Activated naive CD4-positive, alpha-beta T cell treated with anti-CD3 and anti-CD28 coated beads, Interleukin-2, amount 10 ng/mL, durations not matched to agents 7 days and 5 days (primary cell): Measurements from ENCODE around the gene PATE3.

Source experiments
- CTCF ChIA-PET: fragments of 350-600 bp; sonication (Branson Sonifier 250); formaldehyde crosslinking; loops from one replicate; lab custom pipeline; 2021; ENCODE audit warnings: antibody characterized with exemption; lab: Charles Lee
- DNase-seq: peaks from one replicate; pipeline ENCODE4 v3.0.0-alpha.2; 2020
- H3K27ac Mint-ChIP-seq: one replicate; pipeline ENCODE4 v1.8.0; 2021; ENCODE audit warnings: mild to moderate bottlenecking, moderate library complexity, mixed read lengths
- H3K27me3 Mint-ChIP-seq: one replicate; pipeline ENCODE4 v1.8.0; 2021; ENCODE audit warnings: mild to moderate bottlenecking, mixed read lengths
- H3K36me3 Mint-ChIP-seq: one replicate; pipeline ENCODE4 v1.8.0; 2021; ENCODE audit warnings: mixed read lengths
- H3K4me1 Mint-ChIP-seq: one replicate; pipeline ENCODE4 v1.8.0; 2021; ENCODE audit warnings: mixed read lengths
- H3K4me3 Mint-ChIP-seq: one replicate; pipeline ENCODE4 v1.8.0; 2021; ENCODE audit warnings: mild to moderate bottlenecking, moderate library complexity, mixed read lengths
- H3K9me3 Mint-ChIP-seq: one replicate; pipeline ENCODE4 v1.8.0; 2021; ENCODE audit warnings: mixed read lengths

PATE3 gene, protein sequence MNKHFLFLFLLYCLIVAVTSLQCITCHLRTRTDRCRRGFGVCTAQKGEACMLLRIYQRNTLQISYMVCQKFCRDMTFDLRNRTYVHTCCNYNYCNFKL

DNA sequence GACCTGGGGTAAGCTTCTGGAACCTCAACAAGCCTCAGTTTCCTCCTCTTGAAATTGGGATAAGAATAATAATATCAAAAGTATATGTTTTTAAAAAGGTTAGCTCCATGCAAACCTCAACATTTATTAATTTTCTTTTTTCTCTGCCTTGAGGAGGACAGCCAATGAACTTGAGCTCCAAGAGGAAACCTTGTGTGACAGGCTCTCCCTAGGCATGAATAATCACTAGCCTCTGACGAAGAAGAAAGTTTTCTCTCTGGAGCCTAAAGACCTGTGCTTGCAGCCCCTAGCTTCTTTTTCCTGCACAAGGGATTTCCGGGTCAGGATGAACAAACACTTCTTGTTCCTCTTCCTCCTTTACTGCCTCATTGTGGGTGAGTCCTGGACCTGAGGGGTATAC, at the start of gene PATE3:
Gene PATE3 (plus strand): TSS at position 301 of the 400 bp plus-strand sequence. CDS start 25 bp downstream, at position 326.
- CTCF ChIA-PET = interaction anchor here (0.6 kb wide), 1 partner anchor 750 kb away, joined by 3 read pairs; no protein-coding TSS in a partner anchor
- no peaks in the 10 kb centered on the region for H3K4me1 Mint-ChIP-seq
- H3K27ac Mint-ChIP-seq = no peak within 1 kb of the TSS
- DNase-seq = no peak
- no peaks in the 10 kb centered on the region for H3K9me3 Mint-ChIP-seq
- no peaks in the 10 kb centered on the region for H3K36me3 Mint-ChIP-seq
- no peaks in the 10 kb centered on the region for H3K27me3 Mint-ChIP-seq
- H3K4me3 Mint-ChIP-seq = no peak within 1 kb of the TSS

DNA sequence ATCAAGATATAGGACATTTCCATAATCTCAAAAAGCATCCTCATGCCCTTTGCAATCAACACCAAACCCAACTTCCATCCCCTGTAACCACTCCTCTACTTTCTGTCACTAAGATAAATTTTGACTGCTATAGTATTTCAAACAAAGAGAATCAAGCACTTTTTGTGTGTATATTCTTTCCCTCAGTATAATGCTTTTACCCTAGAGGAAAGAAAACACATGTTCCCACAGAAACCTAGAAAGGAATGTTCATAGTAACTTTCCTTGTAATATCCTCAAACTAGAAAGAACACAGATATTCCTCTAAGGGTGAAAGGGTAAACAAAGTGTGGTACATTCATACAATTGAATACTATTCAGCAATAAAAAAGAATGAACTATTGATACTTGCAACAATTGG, 47.3 kb upstream of the PATE3 start:
- no peak for DNase-seq
- H3K36me3 Mint-ChIP-seq = no peaks in the 10 kb centered on the region
- no peak overlapping the region for H3K27ac Mint-ChIP-seq
- H3K4me1 Mint-ChIP-seq = no peaks in the 10 kb centered on the region
- no peaks in the 10 kb centered on the region for H3K9me3 Mint-ChIP-seq
- CTCF ChIA-PET = interaction anchor here (0.6 kb wide), 1 partner anchor 110 kb away, joined by 3 read pairs; no protein-coding TSS in a partner anchor
- H3K27me3 Mint-ChIP-seq = no peaks in the 10 kb centered on the region
- no peak overlapping the region for H3K4me3 Mint-ChIP-seq

DNA sequence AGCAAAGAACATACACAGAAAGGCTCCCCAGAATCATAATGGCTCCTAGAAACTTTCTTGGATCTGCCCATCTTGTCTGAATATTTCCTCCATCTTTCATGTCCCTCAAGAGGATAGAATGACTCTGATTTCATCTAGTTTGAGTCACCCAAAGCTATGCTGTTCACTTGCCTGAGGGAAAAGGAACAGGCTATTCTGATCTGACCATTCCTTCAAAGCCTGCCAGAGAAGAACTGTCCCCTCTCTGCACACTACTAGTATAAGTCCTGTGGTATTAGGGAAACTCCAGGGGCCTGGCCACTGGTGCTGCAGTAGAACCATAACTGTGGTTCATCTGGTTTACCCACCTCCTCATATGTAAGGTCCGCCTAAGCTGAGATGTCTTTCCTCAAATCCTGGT, 44.2 kb upstream of the PATE3 start:
- Mint-ChIP-seq H3K27me3 (no peaks in the 10 kb centered on the region), H3K27ac (no peak overlapping the region), H3K4me3 (no peak overlapping the region), H3K9me3 (no peaks in the 10 kb centered on the region), H3K4me1 (no peaks in the 10 kb centered on the region), H3K36me3 (no peaks in the 10 kb centered on the region)
- CTCF ChIA-PET = no interaction called here
- no peak for DNase-seq

DNA sequence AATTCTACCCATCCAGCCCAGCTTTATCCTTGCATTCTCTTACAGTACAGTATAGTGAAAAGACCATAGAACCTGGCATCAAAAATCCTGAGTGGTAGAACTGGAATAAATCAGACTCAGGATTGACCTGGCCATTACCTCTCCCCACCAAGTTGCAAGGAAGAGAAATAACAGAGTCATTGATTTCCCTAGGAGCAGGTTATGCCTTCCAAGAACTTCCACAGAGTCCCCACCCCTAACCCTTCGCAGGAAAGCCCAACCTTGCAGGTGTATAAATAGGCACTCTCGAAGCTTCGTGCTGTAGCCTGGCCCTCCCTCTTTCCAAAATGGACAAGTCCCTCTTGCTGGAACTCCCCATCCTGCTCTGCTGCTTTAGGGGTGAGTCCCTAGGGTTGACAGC, 41.9 kb upstream of the PATE3 start, which contains the start of gene PATE1:
Gene PATE1 (plus strand): TSS at position 301 of the 400 bp plus-strand sequence. CDS start 26 bp downstream, at position 327.
- peaks cover 4% of the 10 kb centered on the region for H3K27me3 Mint-ChIP-seq
- no peak within 1 kb of the TSS for H3K27ac Mint-ChIP-seq
- H3K9me3 Mint-ChIP-seq = no peaks in the 10 kb centered on the region
- no peaks in the 10 kb centered on the region for H3K36me3 Mint-ChIP-seq
- no peaks in the 10 kb centered on the region for H3K4me1 Mint-ChIP-seq
- H3K4me3 Mint-ChIP-seq = no peak within 1 kb of the TSS
- CTCF ChIA-PET = no interaction called here
- DNase-seq = no peak

DNA sequence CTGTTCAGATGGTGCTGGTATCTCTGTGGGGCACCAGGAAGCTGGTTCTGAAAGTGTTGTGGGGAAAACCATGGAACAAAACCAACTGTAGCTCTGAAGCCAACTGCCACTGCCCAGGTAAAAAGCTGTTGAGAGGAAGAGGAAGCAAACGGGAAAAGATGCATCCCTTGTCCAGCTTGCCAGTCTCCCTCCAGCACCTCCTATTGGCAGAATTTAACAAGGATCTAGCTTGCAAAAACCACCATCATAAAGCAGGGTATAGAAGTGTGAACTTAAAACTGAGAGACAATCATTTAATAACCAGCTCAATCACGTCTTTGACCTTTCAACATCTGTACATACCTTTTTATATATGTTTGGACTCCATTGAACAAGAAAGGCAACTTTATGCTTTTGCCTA, 37.3 kb upstream of the PATE3 start:
- H3K4me3 Mint-ChIP-seq = no peak overlapping the region
- no peak overlapping the region for H3K27ac Mint-ChIP-seq
- CTCF ChIA-PET = no interaction called here
- no peaks in the 10 kb centered on the region for H3K4me1 Mint-ChIP-seq
- no peak for DNase-seq
- H3K36me3 Mint-ChIP-seq = no peaks in the 10 kb centered on the region
- H3K9me3 Mint-ChIP-seq = no peaks in the 10 kb centered on the region
- H3K27me3 Mint-ChIP-seq = peaks cover 12% of the 10 kb centered on the region

DNA sequence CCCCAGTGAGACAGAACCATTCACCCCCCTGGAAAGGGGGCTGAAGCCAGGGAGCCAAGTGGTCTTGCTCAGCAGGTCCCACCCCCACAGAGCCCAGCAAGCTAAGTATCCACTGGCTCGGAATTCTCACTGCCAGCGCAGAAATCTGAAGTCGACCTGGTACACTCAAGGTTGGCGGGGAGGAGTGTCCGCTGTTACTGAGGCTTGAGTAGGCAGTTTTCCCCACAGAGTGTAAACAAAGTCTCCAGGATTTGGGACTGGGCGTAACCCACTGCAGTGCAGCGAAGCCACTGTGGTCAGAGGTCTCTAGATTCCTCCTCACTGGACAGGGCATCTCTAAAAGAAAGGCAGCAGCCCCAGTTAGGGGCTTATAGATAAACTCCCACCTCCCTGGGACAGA, 31.9 kb upstream of the PATE3 start:
- H3K4me1 Mint-ChIP-seq = no peaks in the 10 kb centered on the region
- CTCF ChIA-PET = no interaction called here
- H3K9me3 Mint-ChIP-seq = no peaks in the 10 kb centered on the region
- no peak for DNase-seq
- H3K27ac Mint-ChIP-seq = no peak overlapping the region
- peaks cover 11% of the 10 kb centered on the region for H3K27me3 Mint-ChIP-seq
- H3K36me3 Mint-ChIP-seq = no peaks in the 10 kb centered on the region
- no peak overlapping the region for H3K4me3 Mint-ChIP-seq

DNA sequence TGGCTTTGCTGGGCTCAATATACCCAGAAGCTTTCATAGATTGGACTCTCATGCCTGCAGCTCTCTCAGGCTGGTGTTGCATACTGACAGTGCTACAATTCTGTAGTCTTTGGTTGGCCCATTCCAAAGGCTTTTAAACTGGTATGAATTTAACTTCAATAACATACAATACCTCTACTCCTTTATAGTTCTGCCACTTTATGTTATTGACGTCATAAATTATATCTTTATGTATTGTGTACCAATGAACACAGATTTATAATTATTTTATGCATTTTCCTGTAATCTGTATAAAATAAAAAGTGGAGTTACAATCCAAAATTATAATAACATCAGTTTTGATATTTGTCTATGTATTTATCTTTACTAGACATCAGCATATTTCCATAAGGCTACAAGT, 25.5 kb upstream of the PATE3 start:
- H3K4me1 Mint-ChIP-seq = no peaks in the 10 kb centered on the region
- peaks cover 7% of the 10 kb centered on the region for H3K27me3 Mint-ChIP-seq
- H3K27ac Mint-ChIP-seq = no peak overlapping the region
- no peaks in the 10 kb centered on the region for H3K9me3 Mint-ChIP-seq
- CTCF ChIA-PET = no interaction called here
- no peak for DNase-seq
- no peak overlapping the region for H3K4me3 Mint-ChIP-seq
- no peaks in the 10 kb centered on the region for H3K36me3 Mint-ChIP-seq

DNA sequence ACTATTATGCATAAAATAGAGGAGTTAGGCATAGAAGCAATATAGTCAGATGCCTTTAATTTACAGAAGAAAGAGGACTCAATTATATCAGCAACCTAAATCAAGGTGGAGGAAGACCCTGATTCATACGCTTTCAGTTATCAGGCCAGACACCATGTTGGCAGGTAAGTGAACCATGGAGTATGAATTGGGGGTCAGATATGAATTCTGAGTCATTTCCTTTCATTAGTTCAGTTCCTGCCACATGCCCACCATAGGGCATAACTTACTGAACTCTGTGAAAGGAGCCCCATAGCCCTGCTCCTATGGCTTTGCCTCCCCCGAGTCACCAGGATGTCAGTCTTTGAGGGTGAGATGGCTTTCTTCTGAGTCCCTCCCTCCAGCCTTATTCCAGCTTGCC, 24.4 kb upstream of the PATE3 start:
- H3K27ac Mint-ChIP-seq = no peak overlapping the region
- no peak for DNase-seq
- H3K4me3 Mint-ChIP-seq = no peak overlapping the region
- peaks cover 7% of the 10 kb centered on the region for H3K27me3 Mint-ChIP-seq
- no peaks in the 10 kb centered on the region for H3K9me3 Mint-ChIP-seq
- H3K36me3 Mint-ChIP-seq = no peaks in the 10 kb centered on the region
- no peaks in the 10 kb centered on the region for H3K4me1 Mint-ChIP-seq
- CTCF ChIA-PET = no interaction called here

DNA sequence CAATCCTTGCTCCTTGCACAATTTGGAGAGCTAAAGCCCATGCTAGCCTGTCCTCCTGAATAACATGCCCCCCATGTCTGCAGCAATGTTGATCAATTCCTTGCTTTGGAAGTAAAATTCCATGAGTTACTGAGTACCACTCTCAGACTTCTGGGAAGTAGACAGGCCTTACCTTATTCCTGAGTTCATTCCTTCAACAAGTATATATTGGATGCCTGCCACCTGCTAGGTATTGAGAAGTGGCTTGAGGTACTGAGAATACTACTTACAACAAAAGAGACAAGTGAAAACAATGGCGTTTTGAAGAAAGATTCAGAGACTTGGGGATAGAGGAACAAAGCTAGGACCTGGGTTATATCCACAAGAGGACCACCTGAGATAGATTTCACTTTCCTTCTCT, 21.7 kb upstream of the PATE3 start:
- Mint-ChIP-seq H3K4me1 (no peaks in the 10 kb centered on the region), H3K4me3 (no peak overlapping the region), H3K9me3 (no peaks in the 10 kb centered on the region), H3K27ac (no peak overlapping the region), H3K36me3 (no peaks in the 10 kb centered on the region), H3K27me3 (peaks cover 7% of the 10 kb centered on the region)
- CTCF ChIA-PET = no interaction called here
- no peak for DNase-seq

DNA sequence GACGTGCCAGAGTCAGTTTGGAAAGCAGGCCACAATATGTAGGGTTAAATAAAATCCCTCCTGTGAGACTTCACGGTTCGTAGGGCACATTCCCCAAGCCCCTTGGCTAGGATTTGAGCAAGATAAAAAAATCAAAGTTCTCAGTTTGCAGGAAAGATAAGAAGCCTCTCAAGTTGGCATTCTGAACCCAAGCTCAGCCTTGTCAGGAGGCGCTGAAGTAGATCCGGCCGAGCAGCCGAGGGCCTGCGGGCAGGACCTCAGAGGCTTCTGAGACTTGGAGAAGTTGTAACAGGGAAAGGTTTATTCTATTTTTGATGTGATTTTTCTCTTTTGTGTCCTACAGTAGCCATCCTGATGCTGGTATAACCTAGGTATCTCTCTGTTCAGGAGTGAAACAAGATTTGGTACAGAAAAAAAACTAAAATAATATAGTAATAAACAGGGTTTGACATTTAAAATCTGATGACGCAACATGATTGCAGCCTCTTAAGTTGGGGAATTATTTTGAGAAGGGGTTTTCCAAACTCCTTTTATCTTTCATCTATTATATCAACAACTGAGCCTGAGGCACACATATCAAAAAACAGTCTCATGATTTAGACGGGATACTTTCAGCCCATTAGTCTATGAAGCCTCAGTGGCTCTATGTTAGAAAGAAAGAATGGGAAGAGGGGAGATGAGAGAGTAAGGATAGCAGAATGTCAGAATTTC, 19.4 kb upstream of the PATE3 start:
- CTCF ChIA-PET = no interaction called here
- Mint-ChIP-seq H3K4me1 (no peaks in the 10 kb centered on the region), H3K36me3 (no peaks in the 10 kb centered on the region), H3K27me3 (peaks cover 10% of the 10 kb centered on the region), H3K27ac (no peak overlapping the region), H3K9me3 (no peaks in the 10 kb centered on the region), H3K4me3 (no peak overlapping the region)
- DNase-seq = no peak

DNA sequence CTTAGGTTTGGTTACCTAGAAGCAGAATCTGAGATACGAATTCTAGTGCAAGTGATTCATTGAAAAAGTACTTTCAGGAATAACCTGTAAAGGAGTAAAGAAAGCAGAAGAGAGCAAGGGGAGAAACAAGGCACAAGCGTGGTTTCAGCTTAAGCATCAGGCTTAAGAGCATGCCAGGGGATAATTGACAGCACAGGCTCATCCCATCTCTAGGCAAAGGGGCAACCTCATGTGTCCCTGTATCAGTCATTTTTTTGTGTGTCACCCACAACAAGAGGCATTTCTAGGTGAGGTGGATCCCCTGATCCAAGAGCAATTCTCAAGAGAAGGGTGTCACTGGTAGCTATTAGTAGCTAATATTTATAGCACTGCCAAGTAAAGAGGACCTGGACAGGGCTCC, 17.3 kb upstream of the PATE3 start:
- Mint-ChIP-seq H3K27me3 (peaks cover 3% of the 10 kb centered on the region), H3K9me3 (no peaks in the 10 kb centered on the region), H3K27ac (no peak overlapping the region), H3K4me1 (no peaks in the 10 kb centered on the region), H3K4me3 (no peak overlapping the region), H3K36me3 (no peaks in the 10 kb centered on the region)
- DNase-seq = no peak
- CTCF ChIA-PET = no interaction called here

DNA sequence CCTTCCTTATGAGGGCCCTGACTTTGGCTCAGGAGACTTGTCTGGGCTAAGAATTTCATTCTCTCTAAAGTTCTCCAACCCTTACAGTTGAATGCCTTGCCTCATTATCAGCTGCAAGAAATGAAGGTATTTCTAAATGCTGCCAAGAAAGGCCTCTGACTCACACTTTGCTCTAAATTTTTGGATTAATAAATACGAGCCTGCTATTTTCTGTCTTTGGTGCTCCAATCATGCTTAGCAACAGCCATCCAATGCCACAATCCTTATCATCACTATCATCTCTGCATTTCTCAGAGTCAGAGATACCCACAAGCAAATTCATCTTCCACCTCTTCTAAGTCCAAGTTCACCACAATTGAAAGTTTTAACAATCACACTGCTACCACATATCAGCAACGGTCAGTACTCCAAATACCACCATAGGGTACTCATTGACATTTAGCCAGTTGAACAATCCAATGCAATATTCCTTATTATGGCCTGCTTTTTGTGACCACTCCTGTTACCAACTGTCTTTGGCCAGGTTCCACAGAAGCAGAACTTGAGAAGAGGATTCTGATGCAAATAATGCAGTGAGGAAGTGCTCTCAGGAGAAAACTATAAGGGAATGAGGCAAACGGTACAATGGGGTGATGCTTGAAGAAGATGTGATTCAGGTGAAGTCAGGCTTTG, 15.0 kb upstream of the PATE3 start:
- H3K36me3 Mint-ChIP-seq = no peaks in the 10 kb centered on the region
- DNase-seq = no peak
- peaks cover 3% of the 10 kb centered on the region for H3K27me3 Mint-ChIP-seq
- H3K27ac Mint-ChIP-seq = no peak overlapping the region
- H3K4me1 Mint-ChIP-seq = no peaks in the 10 kb centered on the region
- H3K4me3 Mint-ChIP-seq = no peak overlapping the region
- CTCF ChIA-PET = no interaction called here
- no peaks in the 10 kb centered on the region for H3K9me3 Mint-ChIP-seq

DNA sequence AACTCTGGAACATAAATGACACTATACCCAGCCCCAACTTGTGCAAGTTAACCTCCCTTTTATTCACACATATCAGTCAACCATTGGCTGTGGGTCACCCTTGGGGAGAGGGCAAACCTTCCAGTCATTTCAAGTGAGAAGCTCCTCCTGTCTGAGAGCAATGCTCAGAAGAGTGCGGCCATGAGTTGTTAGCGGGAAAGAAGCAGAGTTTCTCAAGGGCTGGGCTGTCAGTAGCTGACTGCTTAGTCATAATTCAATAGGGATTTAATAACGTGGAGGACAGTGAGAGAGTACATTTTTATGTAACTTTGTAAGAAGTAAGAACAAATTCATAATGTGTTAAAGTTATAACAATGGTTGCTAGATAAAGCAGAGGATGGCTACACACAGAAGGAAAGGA, 14.4 kb upstream of the PATE3 start:
- H3K27me3 Mint-ChIP-seq = peaks cover 3% of the 10 kb centered on the region
- H3K4me3 Mint-ChIP-seq = no peak overlapping the region
- no peaks in the 10 kb centered on the region for H3K9me3 Mint-ChIP-seq
- CTCF ChIA-PET = no interaction called here
- DNase-seq = no peak
- no peaks in the 10 kb centered on the region for H3K4me1 Mint-ChIP-seq
- H3K27ac Mint-ChIP-seq = no peak overlapping the region
- H3K36me3 Mint-ChIP-seq = no peaks in the 10 kb centered on the region

DNA sequence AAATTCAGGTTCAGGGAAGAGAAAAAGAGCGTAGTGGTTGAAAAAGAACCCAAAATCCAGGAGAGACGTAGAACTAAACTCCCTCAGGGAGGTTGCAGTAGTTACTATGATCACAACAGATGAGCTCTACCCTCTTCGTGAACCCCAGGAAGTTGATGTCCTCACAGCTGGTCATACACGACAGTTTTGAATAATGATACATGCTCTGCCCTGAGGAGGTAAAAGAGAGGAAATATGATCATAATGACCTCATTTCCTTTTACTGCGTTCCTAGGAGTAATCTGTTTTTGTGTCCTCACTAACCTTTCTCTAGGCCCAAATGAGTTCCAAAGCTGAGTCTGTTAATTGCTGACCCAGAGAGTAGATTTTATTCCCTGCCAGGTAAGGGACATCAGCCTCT, 10.6 kb upstream of the PATE3 start:
- H3K9me3 Mint-ChIP-seq = peaks cover 3% of the 10 kb centered on the region
- H3K4me3 Mint-ChIP-seq = no peak overlapping the region
- no peak overlapping the region for H3K27ac Mint-ChIP-seq
- H3K27me3 Mint-ChIP-seq = peaks cover 3% of the 10 kb centered on the region
- H3K36me3 Mint-ChIP-seq = no peaks in the 10 kb centered on the region
- CTCF ChIA-PET = no interaction called here
- DNase-seq = no peak
- H3K4me1 Mint-ChIP-seq = no peaks in the 10 kb centered on the region

DNA sequence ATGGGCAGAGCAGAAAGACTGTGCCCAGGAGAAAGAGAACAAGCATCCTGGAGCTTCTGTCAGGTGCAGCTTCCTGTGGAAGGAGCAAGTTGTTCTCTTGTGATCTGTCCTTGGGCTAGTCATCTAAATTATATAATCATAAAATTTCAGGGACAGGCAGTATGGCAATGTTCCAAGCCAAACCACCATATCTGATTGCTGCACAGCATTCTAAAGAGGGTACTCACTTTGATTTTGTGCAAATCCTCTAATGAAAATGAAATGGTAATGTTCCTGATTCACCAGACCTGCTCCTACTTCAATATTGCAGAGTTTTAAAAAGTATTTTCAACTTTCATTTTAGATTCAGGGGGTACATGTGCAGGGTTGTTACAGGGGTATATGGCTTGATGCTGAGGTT, 9.2 kb upstream of the PATE3 start, which contains the start of gene PATE2:
Gene PATE2 (minus strand): TSS at position 101 of the 400 bp plus-strand sequence. CDS start 55 bp downstream, at position 46.
- Mint-ChIP-seq H3K27ac (no peak within 1 kb of the TSS), H3K4me3 (no peak within 1 kb of the TSS), H3K9me3 (peaks cover 3% of the 10 kb centered on the region), H3K36me3 (no peaks in the 10 kb centered on the region), H3K27me3 (no peaks in the 10 kb centered on the region), H3K4me1 (no peaks in the 10 kb centered on the region)
- no peak for DNase-seq
- CTCF ChIA-PET = no interaction called here
